KOPT-K1 (cell line): ENCODE data around the gene RAB13.
A peak's percentile ranks its signal among the peaks of the same experiment; 100 is the strongest.

Source experiments
- H3K27ac ChIP-seq: fragments of 200-600 bp; sonication (generic); 2 replicates; pipeline ENCODE4 v1.5.1; 2016; ENCODE audit warnings: antibody characterized with exemption, mild to moderate bottlenecking, low read depth, low read length; ENCODE audit not compliant: poor library complexity, severe bottlenecking
- H3K36me3 ChIP-seq: fragments of 200-600 bp; sonication (generic); 2 replicates; pipeline ENCODE4 v1.5.1; 2017; ENCODE audit warnings: antibody characterized with exemption, mild to moderate bottlenecking, low read length, moderate library complexity; ENCODE audit not compliant: insufficient read depth
- H3K9me3 ChIP-seq: fragments of 200-600 bp; sonication (generic); 2 replicates; pipeline ENCODE4 v1.5.1; 2017; ENCODE audit warnings: antibody characterized with exemption, low read length, mild to moderate bottlenecking; ENCODE audit not compliant: insufficient read depth, poor library complexity, severe bottlenecking

Gene RAB13

DNA sequence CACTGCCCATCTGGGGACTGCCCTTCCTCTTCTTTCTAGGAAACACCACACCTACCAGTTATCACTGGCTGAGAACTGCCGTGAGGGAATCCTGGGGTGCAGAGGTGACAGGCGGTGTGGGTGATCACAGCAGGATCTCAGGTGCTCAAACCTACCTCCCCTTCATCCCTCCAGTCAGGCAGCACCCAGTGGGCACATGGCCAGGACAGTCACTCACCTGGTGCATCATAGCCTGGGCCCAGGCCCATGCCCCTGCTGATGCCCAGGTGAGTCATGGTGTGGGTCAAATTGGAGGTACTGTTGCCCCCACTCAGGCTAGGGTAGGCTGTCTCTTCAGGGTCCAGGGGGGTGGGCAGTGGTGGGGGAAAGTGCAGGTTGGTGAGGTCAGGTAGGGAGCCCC is 34.3 kb downstream of the RAB13 start:
- Histone ChIP-seq H3K27ac (no peak overlapping the region), H3K9me3 (no peaks in the 10 kb centered on the region), H3K36me3 (peaks cover 73% of the 10 kb centered on the region)

DNA sequence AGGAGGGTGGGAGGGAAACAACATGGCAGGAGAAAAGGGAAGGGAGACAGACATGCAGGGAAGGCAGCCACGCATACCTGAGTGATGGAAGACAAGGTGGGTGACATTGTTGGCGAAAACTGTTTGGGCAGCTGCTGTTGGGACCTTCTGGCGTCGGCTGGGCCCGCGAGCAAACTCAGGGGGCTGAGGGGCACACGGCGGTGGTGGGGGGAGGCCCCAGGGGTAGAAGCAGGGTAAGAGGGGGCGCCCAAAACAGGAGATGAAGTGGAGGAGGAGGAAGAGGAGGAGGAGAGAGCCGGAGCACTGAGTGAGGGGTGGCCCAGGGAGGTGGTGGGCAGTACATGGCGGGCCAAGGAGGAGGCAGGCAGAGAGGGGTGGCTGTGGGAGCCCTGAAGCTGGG is 35.0 kb downstream of the RAB13 start:
- no peak overlapping the region for H3K27ac ChIP-seq
- peaks cover 73% of the 10 kb centered on the region for H3K36me3 ChIP-seq
- no peaks in the 10 kb centered on the region for H3K9me3 ChIP-seq

DNA sequence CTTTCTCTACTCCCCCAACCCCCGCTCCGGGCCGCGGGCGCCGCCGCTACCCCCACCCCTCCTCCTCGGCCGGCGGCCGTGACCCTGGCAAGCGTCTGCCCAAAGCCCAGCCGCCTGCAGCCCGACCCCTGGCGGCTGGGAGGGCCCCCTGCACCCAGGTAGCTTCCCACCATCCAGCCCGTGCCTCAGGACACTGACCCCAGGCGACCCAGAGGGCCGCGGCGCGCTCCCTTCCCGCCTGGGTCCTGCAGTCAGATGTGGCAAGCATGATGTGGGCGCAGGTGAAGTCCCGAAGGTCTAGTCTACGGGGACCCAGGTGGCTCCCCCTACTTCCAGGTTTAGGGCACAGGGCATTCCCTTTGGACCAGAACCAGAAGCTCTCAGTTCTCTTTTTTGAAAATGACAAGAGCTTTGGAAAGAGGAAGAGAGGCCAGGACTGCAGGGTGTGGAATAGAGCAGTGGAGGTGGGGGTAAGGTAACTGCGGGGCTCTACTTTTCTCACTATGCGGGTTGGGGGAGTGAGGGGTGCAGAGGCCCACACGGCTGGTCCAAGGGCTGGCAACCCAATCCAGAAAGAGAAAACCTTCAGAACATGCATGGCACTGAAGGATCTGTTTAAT is 39.4 kb downstream of the RAB13 start, which contains the start of gene DENND4B:
Gene DENND4B (minus strand): TSS at position 97 of the 620 bp plus-strand sequence. CDS start 2,344 bp downstream, outside the sequence.
- H3K27ac ChIP-seq, result peak within 1 kb of the TSS; percentile 86
- H3K9me3 ChIP-seq, result no peaks in the 10 kb centered on the region
- H3K36me3 ChIP-seq, result peaks cover 65% of the 10 kb centered on the region

DNA sequence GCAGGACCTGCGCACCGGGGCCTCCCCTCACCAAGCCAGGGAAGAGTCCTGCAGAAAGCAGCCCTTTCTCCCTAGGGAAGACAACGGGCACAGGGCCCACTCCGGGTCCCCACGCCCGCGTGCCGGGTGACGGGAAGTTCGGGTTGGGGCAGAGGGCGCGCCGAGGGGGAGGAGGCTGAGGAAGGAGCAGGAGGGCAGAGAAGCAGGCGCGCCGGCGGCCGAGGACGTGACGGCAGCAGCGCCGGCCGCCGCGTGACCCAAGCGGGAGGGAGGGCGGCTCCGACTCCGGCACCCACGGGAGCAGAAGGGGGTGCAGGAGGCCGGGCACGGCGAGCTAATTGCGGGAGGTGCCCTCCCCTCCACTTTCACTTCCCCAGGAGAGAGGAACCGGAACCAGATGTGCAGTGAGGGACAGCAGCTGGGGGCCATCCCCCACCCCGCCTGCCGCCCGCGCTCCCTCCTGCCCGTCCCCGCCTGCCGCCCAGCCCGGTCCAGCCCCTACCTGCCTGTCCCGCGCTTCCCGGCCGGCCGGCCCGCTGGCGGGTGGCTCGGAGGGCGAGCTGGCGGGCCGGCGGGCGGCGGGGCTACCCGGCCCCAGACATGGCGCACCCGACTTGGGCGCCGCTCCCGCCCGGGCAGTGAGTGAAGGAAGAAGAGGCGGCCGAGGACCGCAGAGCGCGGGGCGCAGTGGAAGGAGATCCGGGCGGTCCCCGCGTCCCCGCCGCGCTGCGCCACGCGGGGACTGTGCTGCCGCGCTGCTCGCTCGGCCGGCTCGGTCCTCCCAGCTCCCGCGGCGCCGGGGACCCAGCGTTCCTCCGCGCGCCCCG is 40.1 kb downstream of the RAB13 start:
- no peaks in the 10 kb centered on the region for H3K9me3 ChIP-seq
- H3K36me3 ChIP-seq, result peaks cover 65% of the 10 kb centered on the region
- peak overlapping the region; percentile 86 for H3K27ac ChIP-seq

DNA sequence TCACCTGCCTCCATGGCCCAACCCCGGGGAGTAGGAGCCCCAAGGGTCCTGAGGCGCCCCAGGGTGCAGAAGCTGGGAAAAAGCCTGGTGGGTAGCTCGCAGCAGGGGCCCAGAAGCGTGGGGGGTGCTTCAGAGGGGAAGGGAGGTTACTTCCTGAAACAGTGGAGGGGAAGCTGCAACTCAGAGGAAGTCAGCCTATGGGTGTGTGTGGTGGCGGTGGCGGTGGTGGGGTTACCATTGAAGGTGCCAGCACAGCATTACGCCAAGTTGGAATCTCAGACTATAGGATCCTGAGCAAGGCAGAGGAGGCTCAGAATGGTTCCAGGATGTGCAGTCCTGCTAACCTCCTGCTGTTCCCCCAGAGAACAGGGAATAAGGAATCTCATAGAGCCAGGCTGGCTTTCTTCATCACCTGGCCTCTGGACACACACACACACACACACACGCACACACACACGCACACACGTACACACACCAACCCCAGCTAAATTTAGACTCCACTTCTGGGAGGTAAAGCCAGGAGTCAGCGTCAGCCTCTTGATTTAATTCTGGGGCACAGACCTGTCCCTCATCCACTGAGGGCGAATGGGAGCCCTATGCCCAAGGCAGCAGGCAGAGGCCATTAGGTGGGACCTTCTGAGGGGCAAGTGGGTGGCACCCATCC is 40.9 kb downstream of the RAB13 start:
- no peaks in the 10 kb centered on the region for H3K9me3 ChIP-seq
- peaks cover 65% of the 10 kb centered on the region for H3K36me3 ChIP-seq
- H3K27ac ChIP-seq, result peak overlapping the region; percentile 86

DNA sequence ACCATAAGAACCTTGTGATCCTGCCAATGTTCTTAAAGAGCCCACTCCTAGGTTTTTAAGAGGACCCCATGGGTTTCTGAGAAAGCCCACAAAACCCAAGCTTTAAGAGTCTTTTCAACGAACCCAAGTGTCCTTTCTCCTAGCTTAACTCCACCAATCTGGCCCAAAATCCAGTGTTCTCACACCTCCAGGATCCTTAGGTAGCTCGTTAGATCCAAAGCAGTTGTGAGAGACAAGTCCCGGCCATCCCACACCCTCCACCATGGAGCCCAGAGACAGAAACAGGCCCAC is 41.4 kb downstream of the RAB13 start:
- Histone ChIP-seq H3K9me3 (no peaks in the 10 kb centered on the region), H3K36me3 (peaks cover 65% of the 10 kb centered on the region), H3K27ac (peak overlapping the region; percentile 86)

DNA sequence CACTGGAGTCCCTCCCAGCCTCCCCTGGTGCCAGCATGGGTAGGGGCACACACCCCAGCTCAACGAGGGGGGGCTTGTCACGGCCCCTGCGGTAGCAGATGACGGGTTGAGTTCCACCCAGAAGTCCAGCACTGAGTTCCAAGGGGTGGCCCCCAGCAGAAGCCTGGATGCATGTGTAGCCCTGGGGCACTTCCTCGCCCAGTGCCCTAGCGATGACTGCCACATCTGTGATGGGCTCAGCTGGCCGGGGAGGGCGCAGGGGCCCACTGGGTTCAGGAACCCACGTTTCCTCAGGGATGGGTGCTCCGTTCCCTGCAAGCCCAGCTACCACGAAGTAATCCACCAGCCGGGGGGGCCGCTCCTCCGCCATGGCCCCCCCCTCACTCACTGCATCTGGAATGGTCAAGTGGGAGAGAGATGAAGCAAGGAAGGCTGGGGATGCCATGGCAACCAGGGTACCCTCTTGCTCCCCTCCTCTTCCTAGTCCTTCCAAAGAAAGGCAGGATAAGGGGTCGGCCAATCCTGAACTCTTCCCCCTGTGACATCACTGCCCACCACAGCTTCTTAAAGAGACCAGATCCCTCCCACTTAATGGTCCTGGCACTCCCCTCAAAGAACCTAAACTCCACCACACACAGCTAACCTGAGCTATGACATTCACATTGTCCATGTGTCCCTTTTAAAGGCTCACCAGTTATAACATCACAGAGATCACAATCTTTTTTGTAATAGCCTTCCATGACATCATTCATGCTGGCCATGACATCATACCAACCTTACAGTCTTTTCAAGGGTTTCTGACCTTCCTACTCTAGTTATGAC is 41.9 kb downstream of the RAB13 start:
- H3K9me3 ChIP-seq, result no peaks in the 10 kb centered on the region
- H3K27ac ChIP-seq, result peak overlapping the region; percentile 86
- peaks cover 65% of the 10 kb centered on the region for H3K36me3 ChIP-seq

DNA sequence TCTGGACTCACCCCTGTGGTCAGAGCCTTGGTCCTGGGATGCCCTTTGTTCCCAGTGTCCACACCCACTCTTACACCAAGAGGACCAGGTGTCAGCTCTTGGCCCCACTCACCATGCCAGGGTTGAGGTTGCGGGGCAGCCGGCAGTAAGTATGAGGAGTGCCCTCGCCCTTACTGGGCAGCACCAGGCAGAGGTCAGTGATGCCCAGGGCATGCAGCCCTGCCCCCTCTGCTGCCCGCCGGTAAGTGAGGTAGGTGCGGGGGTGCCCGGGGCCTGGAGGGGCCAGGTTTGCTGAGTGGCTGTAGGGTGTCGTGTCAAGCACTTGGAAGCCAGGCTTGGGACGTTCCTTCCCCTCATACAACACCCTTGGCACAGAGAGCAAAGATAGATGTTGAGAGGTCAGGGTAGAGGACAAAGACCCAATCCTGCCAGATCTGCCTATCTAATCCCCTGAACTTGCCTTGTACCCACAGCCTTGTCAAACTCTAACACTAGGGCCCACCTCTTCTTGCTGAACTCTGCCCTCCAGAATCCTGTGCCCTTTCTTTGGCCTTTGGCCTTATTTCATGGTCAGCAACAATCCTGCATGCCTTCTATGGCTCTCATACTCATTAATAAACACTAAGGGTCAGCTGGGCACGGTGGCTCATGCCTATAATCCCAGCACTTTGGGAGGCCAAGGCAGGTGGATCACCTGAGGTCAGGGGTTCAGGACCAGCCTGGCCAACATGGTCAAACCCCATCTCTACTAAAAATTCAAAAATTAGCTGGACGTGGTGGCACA is 43.2 kb downstream of the RAB13 start:
- peaks cover 60% of the 10 kb centered on the region for H3K36me3 ChIP-seq
- H3K27ac ChIP-seq, result no peak overlapping the region
- no peaks in the 10 kb centered on the region for H3K9me3 ChIP-seq

DNA sequence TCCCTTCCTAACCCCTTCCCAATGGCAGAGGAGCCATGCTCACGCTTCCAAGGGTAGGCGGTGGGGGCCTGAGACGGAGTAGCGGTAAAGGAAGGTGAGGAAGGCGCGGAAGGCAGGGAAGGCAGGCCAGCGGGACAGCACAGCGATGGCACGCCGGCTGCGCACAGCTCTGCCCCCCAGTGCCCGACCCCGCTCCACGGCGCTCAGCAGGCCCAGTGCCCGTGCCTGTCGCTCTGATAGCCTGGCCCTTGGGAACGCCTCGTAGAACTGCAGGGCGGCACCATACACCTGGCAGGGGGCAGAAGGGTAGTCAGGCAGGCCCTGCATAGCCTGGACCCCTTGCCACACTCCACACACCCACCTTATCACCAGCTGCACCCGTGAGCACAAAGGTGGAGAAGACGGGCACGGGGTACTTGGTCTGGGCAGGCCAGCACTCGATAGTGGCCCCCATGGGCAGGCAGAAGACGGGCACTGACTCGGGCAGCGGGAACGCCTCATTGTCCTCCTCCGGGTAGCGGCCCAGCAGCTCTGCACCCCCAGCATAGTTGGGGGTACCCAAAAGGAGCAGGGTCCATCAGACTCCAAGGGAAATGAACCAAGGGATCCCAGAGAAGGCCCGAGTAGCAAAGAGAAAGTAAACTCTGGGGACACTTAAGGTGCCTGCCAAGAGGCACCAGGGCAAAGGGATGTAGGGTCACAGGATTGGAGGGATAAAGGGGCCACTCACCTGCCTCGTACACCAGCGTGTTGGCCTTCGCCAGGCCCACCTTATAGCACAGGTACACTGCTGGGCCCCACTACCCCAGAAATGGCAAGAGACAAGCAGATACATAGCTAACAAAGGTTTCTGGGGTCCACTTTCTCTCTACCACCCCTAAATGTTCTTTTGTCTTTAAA is 44.1 kb downstream of the RAB13 start:
- no peak overlapping the region for H3K27ac ChIP-seq
- peaks cover 65% of the 10 kb centered on the region for H3K36me3 ChIP-seq
- H3K9me3 ChIP-seq, result no peaks in the 10 kb centered on the region

DNA sequence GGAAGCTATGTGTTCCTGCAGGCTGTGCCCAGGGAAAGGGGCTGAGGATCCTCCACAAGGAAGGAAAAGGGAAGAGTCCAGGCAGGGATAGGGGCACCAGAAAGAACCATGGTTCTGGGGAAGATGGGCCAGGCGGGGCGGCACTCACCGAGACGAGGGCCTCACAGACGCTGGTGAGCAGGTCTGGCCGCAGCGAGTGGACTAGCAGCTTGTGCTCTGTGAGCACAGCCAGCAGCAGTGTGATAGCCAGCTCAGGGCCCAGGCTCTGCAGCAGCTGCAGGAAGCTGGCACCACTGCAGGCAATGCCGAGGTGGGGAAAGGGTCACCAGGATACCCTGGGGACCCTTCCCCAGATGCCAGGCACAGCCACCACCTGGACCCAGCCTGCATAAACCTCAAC is 45.4 kb downstream of the RAB13 start:
- H3K27ac ChIP-seq, result no peak overlapping the region
- H3K36me3 ChIP-seq, result peaks cover 78% of the 10 kb centered on the region

DNA sequence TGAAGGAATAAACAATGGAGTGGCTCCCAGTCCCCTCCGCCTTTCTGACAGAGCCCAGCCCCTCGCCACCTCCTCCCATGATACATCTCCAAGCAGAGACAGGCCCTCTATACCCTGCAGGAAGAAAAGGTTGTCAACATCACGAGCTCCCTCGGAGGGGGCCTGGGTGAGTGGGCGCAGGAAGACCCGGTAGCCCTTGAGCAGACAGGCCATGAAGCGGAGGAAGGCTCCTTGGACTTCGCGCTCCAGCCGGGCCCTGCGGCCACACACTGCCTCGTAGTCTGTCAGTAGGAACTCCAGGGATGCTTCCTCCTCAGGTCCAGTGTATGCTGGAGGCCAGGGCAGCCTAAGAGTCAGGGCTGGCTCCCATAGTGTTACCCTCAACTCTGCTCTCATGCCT is 46.7 kb downstream of the RAB13 start:
- Histone ChIP-seq H3K27ac (no peak overlapping the region), H3K9me3 (no peaks in the 10 kb centered on the region), H3K36me3 (peaks cover 91% of the 10 kb centered on the region)

More for the DNA sequence above, 45.4 kb downstream of the RAB13 start:
- H3K9me3 ChIP-seq, result no peaks in the 10 kb centered on the region

DNA sequence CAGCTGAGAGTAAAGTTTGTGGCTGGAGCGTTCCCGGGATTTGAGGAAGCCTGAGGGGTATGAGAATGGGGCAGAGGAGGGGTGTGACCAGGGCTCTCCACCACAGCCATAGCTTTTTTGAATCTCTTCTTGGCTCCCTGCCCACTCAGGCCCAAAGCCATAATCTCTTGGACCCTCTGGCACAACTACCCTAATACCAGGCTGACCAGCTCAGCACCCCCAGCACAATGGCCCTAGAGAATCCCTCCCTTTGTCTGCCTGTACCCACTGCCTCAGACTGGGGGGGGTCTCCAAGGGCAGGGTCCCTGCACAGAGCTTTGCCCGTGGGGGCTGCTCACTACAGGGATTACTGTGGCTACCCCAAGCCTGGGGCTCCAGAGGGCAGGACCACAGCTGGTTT is 47.1 kb downstream of the RAB13 start:
- H3K36me3 ChIP-seq, result peaks cover 92% of the 10 kb centered on the region
- H3K27ac ChIP-seq, result no peak overlapping the region
- no peaks in the 10 kb centered on the region for H3K9me3 ChIP-seq

DNA sequence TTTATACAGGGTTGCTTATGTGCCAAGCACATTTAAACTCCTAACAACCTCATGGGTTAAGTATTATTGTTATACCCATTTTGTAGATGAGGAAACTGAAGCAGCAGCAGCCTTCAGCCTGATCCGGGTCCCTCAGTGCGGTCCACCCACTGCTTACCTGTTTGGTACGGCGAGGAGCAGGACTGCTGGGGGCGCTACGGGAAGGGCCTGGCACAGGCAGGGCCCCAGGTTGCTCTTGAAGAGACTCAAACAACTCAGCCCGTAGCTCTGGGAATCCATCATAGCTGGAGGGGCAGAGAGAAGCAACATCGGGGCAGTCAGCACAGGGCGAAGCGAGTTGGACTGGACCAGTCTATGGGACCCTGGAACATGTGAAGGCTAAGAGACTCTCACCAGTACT is 48.8 kb downstream of the RAB13 start:
- peaks cover 95% of the 10 kb centered on the region for H3K36me3 ChIP-seq

More for the DNA sequence above, 48.8 kb downstream of the RAB13 start:
- H3K27ac ChIP-seq, result no peak overlapping the region
- no peaks in the 10 kb centered on the region for H3K9me3 ChIP-seq
